Frontal cortex (tissue), 4 donors: ENCODE data around the gene OTOGL. TPM values are rescaled to one million over a fixed set of nuclear protein-coding genes. Genes with fewer than 3 reads are reported as not detected.

Experiments used
- DNase-seq, 2 donors: peaks; one replicate each; pipeline ENCODE4 v3.0.0; 2012; ENCODE audit warnings: low spot score in 2 of 2
- FAIRE-seq: peaks from 2 replicates; lab custom pipeline; 2012; peaks lifted over from hg19 to GRCh38; lab: Jason Lieb, UNC
- small RNA-seq: library from RNA; depleted of rRNA; stranded (forward); fragments of <200 nt; gene quantifications from one replicate; pipeline ENCODE3, GENCODE V24; 2014
- total RNA-seq: library from RNA; depleted of rRNA; stranded (reverse); fragments of >200 nt; gene quantifications from one replicate; pipeline ENCODE4 v1.2.3, GENCODE V29; 2014
- donor health status: control.
- donor health status: control.
- donor health status: control.

The OTOGL gene
- total RNA-seq, 1 donor from 2014 or later, result 0.41 TPM

GRCh38 chr12:80420075-80420474 lies 320.7 kb downstream of the OTOGL start:
- FAIRE-seq, result no peak
- no peak for DNase-seq

- DNase-seq, result no peak
Measured at GRCh38 chr12:80422550-80422949, 323.2 kb downstream of the OTOGL start.

More at GRCh38 chr12:80422550-80422949, 323.2 kb downstream of the OTOGL start:
- FAIRE-seq, result no peak

Small RNA genes lying within 50 kb of the gene (small RNA-seq; reads per million reads assigned to genes)
- gene RN7SKP261 (not detected), gene RNU7-106P (not detected)

Other genes starting within 250 kb of the OTOGL start
- gene PPP1R12A, start 164.4 kb upstream of the OTOGL start, total RNA-seq, result 181 TPM